NCI-H1092 (cell line): ENCODE results near the gene SALL4.
"Not testable (repeated sequence)": the region's sequence is repeated elsewhere in the genome, so short reads cannot be mapped to it uniquely, and the experiment has no call there.

Source experiments
- DNase-seq: peaks from one replicate; lab custom pipeline; 2025; lab: John Stamatoyannopoulos, UW

The SALL4 gene

DNA sequence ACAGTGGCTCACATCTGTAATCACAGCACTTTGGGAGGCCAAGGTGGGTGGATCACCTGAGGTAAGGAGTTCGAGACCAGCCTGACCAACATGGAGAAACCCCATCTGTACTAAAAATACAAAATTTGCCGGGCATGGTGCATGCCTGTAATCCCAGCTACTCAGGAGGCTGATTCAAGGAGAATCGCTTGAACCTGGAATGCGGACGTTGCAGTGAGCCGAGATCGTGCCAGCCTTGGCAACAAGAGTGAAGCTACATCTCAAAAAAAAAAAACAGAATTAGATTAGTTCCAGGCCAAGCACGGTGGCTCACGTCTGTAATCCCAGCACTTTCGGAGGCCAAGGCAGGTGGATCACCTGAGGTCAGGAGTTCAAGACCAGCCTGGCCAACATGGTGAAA, 36.9 kb downstream of the SALL4 start:
- not testable (repeated sequence) for DNase-seq

DNA sequence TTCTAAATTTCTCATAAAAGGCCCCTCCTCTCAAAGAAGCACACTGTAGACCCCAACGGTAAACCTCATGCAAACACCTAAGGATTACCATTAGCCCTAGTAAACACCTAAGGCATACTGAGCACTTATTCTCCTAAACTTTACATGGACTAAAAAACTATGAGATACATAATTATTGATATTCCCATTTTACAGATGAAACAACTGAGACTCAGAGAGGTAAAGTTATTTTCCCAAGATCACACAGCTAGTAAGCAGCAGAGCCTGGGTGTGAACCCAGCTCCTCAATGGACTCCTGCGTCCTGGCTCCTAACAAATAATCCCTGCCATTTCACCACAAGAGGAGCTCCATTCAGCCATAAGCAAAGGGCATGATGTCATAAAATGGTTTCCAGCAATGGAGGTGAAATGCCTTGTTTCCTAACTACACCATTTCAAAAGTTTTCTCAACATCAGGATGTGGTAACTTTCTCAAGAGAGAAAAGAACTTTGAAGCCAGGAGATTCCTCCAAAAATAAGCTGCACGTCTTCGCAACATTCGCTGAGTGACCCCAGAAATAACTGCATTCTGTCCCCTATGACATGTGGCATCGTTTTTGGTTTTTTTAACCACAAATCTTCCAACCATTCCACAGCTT, 38.2 kb downstream of the SALL4 start:
- DNase-seq: no peak

DNA sequence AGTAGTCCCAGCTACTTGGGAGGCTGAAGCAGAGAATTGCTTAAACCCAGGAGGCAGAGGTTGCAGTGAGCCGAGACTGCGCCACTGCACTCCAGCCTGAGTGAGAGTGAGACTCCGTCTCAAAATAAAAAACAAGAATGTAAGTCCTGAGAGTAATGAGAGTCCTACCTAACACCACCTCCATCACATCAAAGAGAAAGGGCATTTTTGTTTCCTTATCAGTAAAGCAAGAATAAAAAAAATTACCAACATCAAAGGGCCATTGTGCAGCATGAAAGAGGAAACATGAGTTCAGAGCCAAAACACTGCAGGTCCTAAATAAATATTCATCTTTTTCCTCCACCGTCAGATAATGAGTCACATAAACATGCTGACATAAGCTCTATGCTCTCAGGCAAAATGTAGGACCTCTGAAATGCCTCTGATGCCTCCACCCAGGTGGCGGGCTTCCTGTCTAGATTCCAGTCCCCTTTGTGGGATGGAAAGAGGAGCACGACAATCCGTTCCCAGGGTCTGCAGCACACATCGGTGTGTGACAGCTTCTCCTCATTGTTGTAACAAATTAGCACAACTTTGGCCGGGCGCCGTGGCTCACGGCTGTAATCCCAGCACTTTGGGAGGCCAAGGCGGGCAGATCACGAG, 41.3 kb downstream of the SALL4 start:
- DNase-seq: no peak

DNA sequence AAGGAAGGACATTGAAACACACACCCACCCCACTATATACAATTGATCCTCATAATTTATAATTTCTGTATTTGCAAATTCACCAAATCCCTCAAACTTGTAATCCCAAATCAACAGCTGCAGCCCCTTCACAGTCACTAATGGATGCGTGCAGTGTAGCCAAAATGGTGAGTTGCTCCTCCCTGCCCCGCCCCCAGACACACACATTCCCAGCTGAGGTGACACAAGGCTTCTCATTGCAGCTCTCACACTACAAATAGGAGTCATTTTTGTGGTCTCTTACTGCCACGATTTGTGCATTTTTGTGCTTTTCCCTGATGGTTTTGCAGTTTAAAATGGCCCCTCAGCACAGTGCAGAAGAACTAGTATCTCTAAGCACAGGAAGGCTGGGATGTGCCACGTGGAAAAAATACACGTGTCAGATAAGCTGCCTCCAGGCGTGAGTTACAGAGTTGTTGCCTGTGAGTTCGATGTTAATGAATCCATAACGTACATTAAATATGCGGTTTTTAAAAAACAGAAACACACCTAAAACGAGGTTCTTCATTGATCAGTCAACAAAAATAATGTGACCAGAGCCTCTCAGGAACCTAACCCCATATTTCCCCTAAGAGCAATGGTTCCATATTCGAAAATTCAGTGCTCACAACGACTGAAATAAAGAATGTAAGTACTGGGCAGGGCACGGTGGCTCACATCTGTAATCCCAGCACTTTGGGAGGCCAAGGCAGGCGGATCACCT, 42.4 kb downstream of the SALL4 start:
- DNase-seq: no peak

DNA sequence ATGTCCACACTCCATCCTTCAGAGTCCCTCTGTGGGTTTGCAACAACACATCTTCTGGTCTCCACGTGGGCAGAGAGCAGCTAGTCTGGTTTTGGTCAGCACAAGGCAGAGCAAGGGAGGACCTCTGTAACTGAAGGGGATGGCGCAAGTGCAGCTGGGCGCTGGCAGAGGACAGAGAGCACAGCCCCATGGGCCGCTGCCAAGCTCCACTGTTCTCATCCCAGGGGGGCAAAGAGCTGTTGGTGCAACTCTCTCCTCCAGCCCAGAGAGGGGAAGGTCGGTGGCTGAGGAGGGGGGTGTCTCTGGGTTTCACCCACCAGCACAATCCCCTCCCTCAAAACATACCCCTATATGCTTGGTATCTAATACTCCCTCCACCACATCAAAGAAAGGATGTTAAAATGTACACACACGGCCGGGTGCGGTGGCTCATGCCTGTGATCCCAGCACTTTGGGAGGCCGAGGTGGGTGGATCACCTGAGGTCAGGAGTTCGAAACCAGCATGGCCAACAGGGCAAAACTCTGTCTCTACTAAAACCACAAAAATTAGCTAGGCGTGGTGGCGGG, 43.3 kb downstream of the SALL4 start:
- DNase-seq: no peak

DNA sequence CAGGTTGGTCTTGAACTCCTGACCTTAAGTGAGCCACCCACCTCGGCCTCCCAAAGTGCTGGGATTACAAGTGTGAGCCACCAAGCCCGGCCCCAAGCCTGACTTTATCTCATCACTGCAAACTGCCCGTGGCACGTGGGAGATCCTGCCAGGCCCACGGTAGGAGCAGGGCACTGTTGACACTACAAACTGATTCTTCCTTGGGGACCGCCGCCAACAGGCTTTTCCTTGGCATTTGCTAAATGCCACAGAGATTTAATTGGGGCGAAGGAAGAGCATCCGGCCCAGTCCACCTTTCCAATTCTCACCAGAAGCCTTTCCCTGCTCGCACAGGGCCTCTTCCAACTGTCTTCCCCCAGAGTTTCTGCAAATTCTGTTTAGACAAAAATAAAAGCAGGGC, 45.1 kb downstream of the SALL4 start:
- DNase-seq: no peak

DNA sequence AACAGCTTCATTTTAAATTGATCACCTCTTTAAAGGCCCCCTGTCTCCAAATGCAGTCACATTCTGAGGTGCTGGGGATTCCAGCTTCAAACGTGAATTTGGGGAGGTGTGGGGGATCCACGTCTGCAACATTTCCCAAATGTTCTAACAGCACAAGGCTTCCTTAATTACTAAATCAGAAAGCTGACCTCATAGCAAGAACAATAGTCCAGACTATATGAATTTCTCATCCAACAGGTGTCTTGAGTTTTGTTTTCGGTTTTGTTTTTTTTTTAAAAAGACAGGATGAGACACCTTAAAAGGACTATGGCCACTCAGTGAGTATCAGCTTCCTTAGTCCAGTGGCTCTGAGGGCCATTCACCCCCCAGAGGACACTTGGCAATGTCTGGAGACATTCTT, 45.7 kb downstream of the SALL4 start:
- no peak for DNase-seq

DNA sequence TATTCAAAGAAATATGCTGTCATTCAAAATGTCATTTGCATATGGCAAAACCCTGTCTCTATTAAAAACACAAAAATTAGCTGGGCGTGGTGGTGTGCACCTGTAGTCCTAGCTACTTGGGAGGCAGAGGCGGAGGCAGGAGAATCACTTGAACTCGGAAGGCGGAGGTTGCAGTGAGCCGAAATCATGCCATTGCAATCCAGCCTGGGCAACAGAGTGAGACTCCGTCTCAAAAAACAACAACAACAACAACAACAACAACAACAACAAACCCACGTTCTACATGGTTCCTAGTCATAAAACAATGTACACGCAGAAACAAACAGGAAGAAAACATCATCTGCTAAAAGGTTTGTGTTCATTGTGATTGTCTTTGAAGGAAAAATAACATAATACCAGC, 49.1 kb downstream of the SALL4 start:
- DNase-seq: not testable (repeated sequence)

DNA sequence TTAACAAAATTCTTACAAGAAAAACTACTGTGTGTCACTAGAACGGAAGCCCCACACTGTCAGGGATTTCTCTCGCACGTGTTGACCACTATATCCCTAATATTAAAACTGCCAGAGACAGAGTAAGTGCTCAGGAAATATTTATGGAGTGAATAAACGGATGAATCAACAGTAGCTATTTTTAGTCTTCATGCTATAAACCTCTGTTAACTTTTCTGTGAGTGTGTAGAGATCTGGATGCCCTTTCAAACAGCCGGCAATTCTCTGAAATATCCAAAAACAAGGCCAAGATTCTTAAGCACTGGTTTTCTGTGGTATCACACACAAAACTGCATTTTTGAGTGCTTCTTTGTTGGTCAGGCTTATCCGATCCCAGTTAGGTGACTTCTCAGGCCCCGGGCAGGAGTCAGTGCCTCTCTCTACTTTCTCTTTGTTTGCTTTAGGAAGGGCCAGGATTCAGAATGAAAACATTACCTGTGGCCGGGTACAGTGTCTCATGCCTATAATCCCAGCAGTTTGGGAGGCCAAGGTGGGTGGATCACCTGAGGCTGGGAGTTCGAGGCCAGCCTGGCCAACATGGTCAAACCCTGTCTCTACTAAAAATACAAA, 49.9 kb downstream of the SALL4 start:
- DNase-seq: no peak

DNA sequence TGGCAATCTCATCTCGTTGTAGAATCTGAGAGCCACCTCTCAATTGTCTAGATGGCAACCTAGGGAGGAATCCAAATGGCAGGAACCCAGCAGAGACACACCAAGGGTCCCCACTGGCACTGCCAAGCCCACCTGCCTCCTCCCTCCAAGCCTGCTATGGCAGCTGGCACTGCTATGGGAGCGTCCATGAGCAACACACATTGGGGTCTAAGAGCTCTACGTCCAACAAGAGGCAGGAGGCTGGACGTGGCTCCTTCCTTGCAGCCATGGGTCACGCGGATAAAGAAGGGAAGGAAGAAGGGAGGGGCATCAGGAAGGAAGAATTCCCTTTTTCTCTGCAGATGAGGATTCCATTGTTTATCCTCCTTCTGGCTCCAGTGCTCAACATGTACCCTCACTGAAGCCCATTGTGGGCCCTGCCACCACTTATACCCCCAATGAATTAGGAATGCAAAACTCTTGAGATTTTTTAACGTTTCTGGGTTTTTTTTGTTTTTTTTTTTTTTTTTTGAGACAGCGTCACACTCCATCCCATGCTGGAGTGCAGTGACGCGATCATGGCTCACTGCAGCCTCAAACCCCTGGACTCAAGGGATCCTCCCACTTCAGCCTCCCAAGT, 51.4 kb downstream of the SALL4 start:
- no peak for DNase-seq

DNA sequence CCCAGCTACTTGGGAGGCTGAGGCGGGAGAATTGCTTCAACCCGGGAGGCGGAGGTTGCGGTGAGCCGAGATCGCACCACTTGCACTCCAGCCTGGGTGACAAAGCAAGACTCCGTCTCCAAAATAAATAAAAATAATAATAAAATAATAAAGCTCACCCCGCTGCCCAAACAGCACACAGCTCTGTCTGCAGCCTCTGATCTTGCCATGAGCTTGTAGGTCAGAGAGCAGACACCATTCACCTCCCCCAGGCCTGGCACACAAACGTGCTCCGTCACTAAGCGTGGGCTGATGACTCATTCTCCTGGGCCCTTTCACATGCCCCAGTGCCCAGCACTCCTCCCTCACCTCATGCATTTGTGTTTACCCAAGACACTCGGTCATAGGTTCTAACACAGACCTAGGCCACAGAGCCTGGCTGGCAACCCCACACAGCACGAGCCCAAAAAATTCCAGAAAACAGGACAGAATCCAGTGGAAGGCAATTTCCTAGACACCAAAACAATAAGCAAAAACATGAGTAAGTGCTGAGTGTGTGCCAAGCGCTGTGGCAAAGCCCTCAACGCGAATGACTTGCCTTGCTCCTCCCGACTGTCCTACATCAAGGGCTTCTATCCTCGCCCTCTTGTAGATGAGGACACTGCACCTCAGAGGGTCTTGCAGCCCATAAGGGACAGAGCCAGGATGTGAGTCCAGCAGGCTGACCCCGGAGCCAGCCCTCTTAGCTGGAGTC, 52.1 kb downstream of the SALL4 start:
- no peak for DNase-seq

DNA sequence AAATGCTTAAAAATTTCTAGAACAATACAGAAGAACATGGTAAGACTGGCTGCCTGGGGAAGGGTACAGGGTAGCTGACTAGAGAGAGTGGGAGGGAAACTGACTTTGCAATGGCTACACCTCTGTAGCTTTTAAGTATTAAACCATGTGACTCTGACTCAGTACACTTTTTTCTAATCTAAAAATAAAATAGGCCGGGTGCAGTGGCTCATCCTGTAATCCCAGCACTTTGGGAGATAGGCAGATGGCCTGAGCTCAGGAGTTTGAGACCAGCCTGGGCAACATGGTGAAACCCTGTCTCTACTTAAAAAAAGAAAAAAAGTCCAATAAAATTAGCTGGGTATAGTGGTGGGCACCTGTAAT, 52.7 kb downstream of the SALL4 start:
- no peak for DNase-seq

DNA sequence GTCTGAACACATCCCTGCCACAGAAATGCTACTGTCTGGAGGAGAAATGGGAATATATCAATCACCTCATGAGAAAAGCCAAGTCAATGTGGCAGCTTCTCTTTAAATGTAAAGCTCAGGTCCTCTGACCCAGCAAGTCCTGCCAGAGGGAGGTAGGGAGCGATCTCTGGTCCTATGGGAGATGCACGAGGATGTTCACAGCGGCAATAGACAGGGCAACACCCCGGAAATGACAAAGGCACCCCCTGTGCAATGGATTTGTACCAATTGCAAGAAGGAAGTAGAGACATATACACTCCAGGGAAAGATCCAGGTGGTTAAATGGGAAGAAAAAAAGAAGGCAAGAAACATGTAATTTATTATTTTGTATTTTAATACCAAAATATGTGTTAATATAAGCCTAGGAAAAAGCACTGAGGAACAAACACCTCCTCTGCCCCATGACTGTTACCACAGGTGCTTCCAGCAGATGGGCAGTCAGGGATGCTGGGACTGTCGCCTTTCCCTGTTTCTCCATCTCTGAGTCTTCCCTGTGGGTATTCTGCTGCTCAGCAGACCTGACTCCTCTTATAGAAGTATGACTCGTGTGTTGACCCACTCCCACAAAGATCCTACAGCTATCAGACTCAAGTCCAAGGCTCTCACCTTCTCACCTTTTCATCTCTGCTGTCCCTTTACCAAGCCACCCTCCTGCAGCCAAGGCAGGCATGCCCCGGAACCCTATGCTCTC, 55.0 kb downstream of the SALL4 start:
- DNase-seq: no peak

DNA sequence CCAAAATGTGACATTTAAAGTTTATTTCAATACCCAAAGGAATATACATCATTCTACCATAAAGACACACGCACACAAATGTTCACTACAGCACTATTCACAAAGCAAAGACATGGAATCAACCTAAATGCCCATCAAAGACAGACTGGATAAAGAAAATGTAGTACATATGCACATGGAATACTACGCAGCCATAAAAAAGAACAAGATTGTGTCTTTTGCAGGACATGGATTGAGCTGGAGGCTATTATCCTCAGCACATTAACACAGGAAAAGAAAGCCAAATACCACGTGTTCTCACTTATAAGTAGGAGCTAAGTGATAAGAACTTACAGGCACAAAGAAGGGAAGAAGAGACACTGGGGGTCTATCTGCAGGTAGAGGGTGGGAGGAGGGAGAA, 56.5 kb downstream of the SALL4 start:
- no peak for DNase-seq

DNA sequence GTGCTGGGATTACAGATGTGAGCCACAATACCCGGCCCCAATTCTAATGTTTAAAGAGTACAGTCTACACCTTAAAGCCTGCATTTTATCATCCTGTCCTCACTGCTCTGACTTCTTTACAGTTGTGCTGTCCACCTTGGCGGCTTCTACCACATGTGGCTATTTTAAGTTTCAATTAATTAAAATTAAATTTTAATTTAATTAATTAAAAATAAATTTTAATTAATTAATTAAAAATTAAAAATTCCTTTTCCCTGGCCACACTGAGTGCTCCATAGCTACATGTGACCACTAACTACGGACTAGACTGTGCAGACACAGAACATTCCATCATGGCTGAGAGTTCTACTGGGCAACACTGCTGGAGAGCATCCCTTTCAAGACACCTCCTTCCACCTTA, 61.5 kb downstream of the SALL4 start:
- DNase-seq: no peak

DNA sequence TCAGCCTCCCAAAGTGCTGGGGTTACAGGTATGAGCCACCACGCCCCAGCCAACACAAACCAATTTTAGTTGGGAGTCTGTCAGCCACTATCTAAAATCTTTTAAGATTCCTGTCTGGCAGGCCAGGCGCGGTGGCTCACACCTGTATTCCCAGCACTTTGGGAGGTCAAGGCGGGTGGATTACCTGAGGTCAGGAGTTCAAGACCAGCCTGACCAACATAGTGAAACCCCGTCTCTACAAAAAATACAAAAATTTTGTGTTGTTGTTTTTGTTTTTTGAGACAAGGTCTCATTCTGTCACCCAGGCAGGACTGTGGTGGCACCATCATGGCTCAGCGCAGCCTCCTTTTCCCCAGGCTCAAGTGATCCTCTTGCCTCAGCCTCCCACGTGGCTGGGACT, 62.0 kb downstream of the SALL4 start:
- DNase-seq: not testable (repeated sequence)

DNA sequence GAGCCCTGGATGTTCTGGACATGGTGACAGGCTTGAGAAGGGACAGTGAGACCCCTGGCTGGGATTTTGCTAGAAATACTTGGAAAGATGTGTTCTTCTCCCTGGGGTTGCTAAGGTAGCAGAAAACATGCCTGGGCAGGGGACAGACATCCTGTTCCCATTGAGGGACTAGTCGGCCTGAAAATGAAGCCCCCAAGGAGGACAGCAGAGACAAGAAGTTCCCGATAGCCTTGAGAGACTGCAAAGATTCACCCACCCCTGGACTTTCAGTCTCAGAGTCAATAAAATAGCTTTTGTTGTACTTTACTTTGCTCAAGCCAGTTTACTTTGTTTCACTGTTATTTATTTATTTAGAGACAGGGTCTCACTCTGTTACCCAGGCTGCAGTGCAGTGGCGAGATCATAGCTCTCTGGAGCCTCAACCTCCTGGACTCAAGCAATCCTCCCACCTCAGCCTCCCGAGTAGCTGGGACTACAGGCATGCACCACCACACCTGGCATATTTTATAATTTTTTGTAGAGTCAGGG, 62.5 kb downstream of the SALL4 start:
- DNase-seq: no peak

DNA sequence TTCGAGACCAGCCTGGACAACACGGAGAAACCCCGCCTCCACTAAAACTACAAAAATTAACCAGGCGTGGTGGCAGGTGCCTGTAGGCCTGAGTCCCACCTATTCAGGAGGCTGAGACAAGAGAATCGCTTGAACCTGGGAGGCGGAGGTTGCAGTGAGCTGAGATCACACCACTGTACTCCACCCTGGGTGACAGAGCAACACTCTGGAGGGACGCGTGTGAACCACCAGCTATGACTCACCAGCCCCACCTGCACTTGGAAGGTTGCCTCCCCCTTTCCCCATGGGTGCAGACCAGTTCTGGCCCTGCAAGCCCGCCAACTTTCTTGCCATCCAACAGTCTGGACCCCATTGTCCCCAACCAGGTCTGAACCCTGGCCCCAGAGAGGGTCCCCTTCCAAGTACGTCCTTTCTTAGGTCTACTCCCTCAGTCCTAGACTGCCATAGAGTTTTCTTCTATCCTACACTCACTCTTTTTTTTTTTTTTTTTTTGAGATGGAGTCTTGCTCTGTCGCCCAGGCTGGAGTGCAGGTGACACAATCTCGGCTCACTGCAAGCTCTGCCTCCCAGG, 63.4 kb downstream of the SALL4 start:
- no peak for DNase-seq

DNA sequence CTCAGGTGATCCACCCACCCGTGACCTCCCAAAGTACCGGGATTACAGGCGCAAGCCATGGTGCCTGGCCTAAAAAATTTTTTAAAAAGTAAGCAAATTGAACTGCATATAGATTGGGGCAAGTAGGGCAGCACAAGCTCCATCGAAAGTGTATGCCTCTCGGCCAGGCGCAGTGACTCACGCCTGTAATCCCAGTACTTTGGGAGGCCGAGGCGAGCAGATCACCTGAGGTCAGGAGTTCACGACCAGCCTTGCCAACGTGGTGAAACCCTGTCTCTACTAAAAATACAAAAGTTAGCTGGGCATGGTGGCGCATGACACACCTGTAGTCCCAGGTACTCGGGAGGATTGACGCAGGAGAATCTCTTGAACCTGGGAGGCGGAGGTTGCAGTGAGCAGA, 64.1 kb downstream of the SALL4 start:
- not testable (repeated sequence) for DNase-seq

DNA sequence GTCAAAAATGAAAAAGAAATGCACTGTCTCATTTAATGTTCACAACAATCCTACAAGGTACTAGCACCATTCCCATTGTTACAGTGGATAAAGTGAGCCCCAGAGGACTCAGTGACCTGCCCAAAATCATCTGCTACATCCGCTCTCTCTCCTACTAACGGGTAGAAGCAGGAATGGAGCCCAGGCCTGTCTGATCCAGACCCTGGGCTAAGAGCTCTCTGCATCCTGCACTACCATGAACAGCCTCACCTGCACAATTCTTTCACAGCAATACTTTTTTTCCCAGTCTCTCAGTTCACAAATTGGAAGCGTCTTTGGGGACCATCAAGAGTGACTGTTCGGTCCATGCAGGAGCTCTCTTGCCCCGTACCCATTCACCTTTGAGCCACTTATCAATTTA, 65.4 kb downstream of the SALL4 start:
- no peak for DNase-seq
